ENCODE measurements around the gene SV2C.

SV2C gene

GRCh38 chr5:76372323-76373054, 289.3 kb downstream of the SV2C start:
- no peak overlapping the region for H3K4me3 ChIP-seq (ENCODE audit: low read depth, low read length)
- no peak for TF ChIP-seq CTCF (IDR thresholded peaks at IDR 0.05; ENCODE audit: low read depth, low read length)

GRCh38 chr5:76376148-76376865, 293.1 kb downstream of the SV2C start:
- no peak overlapping the region for H3K4me3 ChIP-seq (ENCODE audit: low read depth, low read length)
- no peak for TF ChIP-seq CTCF (IDR thresholded peaks at IDR 0.05; ENCODE audit: low read depth, low read length)

- no peak overlapping the region for H3K4me3 ChIP-seq (ENCODE audit: low read depth, low read length)
Measured at GRCh38 chr5:76376866-76377230, 293.7 kb downstream of the SV2C start.

GRCh38 chr5:76378355-76378754, 295.2 kb downstream of the SV2C start:
- no peak for TF ChIP-seq CTCF (IDR thresholded peaks at IDR 0.05; ENCODE audit: low read depth, low read length)

More at GRCh38 chr5:76376866-76377230, 293.7 kb downstream of the SV2C start:
- no peak for TF ChIP-seq CTCF (IDR thresholded peaks at IDR 0.05; ENCODE audit: low read depth, low read length)

GRCh38 chr5:76379316-76379715, 296.1 kb downstream of the SV2C start:
- TF ChIP-seq CTCF (IDR thresholded peaks at IDR 0.05; ENCODE audit: low read depth, low read length) = no peak
- H3K4me3 ChIP-seq (ENCODE audit: low read depth, low read length) = no peak overlapping the region

More at GRCh38 chr5:76378355-76378754, 295.2 kb downstream of the SV2C start:
- H3K4me3 ChIP-seq (ENCODE audit: low read depth, low read length) = no peak overlapping the region

GRCh38 chr5:76379855-76380254, 296.7 kb downstream of the SV2C start:
- H3K4me3 ChIP-seq (ENCODE audit: low read depth, low read length) = no peak overlapping the region
- no peak for TF ChIP-seq CTCF (IDR thresholded peaks at IDR 0.05; ENCODE audit: low read depth, low read length)
